Umbilical cord (tissue), 2 donors: ENCODE data around the gene ATG9A. TPM values are rescaled to one million over a fixed set of nuclear protein-coding genes. Genes with fewer than 3 reads are reported as not detected.
A peak's percentile ranks its signal among the peaks of the same experiment; 100 is the strongest.
"Not testable (repeated sequence)": the region's sequence is repeated elsewhere in the genome, so short reads cannot be mapped to it uniquely, and the experiment has no call there.

Source experiments
- DNase-seq: peaks from one replicate; pipeline ENCODE4 v3.0.0-alpha.2; 2015; ENCODE audit warnings: low spot score
- total RNA-seq: library from RNA; depleted of rRNA; stranded (reverse); fragments of >200 nt; gene quantifications from one replicate; pipeline ENCODE4 v1.2.3, GENCODE V29; 2014; ENCODE audit warnings: low replicate concordance; ENCODE audit not compliant: insufficient read depth

ATG9A gene, protein sequence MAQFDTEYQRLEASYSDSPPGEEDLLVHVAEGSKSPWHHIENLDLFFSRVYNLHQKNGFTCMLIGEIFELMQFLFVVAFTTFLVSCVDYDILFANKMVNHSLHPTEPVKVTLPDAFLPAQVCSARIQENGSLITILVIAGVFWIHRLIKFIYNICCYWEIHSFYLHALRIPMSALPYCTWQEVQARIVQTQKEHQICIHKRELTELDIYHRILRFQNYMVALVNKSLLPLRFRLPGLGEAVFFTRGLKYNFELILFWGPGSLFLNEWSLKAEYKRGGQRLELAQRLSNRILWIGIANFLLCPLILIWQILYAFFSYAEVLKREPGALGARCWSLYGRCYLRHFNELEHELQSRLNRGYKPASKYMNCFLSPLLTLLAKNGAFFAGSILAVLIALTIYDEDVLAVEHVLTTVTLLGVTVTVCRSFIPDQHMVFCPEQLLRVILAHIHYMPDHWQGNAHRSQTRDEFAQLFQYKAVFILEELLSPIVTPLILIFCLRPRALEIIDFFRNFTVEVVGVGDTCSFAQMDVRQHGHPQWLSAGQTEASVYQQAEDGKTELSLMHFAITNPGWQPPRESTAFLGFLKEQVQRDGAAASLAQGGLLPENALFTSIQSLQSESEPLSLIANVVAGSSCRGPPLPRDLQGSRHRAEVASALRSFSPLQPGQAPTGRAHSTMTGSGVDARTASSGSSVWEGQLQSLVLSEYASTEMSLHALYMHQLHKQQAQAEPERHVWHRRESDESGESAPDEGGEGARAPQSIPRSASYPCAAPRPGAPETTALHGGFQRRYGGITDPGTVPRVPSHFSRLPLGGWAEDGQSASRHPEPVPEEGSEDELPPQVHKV
- total RNA-seq: 83.3 TPM

DNA sequence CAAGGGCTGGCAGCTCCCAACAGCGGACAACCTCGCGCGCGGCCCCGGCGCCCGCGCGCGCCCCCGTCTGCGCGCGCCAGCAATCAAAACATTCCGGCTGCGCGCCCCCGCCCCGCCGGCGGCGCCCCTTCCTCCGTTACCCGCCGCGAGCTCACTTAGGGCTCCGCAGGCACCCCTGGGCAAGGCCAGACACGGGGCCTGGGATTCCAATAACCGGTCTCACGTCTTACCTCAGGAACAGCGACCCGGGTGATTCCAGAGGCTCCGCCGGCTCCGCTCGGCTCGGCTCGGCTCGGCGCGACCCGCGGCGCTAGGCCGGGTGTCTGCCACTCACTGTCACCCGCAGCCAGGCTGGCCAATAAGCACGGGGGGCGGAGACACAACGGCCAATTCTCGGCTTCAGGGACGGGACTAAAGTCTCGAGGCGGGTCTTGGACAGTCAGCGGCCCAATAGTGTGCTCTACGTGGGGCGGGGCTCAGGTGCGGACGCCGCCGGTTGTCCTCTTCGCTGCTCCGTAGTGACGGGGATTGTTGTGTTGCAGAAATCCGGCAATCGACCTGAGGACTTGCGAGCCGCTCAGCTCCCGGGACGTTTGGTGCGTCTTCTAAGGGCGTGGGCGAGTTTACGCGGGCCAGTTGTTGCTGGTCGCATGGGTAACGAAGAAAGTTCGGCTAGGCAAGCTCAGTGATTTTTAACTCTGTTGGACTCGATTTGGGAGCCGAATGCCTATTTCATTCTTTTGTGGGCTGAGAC lies at the start of gene ATG9A, which contains the start of gene ANKZF1:
Gene ATG9A, minus strand, starts transcription at position 332 of the 754 bp plus-strand sequence. CDS start 1,612 bp downstream, outside the sequence.
Gene ANKZF1, plus strand, starts transcription at position 502 of the 754 bp plus-strand sequence. CDS start 452 bp downstream, outside the sequence.
- DNase-seq: peak; percentile 100

DNA sequence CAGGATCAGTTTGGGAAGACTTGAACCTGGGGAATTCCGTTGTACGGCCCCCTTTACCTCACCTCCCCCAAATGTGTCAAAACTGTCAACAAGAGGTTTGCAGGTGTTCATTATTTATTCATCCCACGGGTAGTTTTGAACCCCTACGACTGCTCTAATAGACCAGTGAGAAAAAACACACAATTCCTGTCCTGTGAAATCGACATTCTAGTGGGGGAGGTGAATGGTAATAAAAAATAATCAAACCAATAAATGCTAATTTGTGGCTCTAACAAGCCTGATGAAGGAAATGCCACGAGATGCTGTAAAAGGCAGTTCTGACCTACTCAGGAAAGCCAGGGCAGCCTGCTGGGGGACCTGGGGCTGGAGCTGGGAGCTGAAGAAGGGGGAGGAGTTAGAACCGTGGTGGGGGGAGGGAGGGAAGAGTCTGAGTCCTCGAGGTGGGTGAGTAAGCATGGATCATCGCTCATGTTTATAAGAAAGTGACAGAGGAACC lies 49.3 kb upstream of the ATG9A start:
- no peak for DNase-seq

DNA sequence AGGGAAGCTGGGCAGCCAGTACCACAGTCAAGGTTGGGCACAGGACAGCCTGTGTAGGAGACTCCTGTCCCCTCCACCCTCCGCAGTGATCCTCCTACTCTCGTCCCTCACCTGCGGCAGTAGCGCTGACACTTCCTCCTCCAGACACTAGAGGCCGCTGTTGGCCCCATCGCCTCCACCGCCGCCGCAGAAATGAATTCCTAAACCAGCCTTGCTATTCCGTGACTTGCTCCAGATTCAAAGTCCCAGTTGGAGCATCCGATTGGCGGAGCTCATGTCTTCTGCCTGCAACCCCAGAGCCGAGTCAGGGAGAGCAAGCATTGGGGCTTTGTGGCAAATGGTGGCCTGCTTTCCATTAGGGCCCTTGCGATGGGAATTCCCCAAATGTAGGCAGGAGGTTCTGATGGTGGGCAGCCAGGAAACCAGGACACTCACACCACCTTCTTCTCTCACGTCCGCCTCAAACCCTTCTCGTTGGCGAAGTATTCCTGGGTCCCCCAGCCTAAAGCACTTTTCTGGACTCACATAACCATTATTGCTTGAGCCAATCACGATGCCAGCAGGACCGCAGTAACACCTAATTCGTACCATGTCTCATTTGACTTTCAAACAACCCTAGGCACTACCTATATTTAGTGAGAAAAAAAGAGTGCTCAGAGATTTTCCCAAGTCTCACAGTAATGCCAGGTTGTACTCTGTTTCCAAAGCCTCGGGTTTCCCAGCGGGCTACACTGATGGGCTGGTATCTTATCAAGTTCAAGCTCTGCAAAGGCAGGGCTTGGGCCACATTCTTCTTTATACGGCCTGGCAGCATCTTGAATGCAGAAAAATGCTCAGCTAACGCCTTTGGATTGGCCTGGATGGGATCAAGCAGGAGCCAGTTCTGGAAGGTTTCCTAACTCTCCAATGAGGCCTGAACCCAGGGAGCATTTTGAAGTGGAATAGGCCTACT lies 48.5 kb upstream of the ATG9A start:
- peak; percentile 84 for DNase-seq

DNA sequence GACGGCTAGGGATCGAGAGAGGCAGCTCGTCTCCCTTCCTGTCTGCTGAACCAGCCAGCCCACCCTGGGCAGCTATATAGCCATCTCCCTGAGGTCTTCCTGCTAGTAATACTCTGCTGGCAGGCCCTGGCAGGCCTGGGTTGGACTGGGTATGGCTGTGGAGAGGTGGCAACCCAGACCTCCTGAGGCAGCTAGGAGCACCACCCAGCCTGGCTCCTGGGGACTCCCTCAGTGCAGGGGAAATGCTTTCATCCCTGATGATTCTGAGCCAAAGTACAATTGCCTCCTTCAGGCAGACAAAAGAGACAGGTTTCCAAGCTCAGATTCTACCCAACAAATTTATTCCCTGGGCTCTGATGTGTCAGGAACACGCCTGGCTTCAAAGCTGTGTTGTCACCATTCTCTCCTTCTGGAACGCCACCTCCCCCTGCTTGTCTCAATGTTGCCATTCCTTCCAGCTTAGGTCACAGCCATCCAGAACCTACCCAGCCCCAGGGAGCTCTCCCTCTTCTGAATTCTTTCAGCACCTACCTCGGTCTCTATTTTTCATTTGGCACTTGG lies 45.0 kb upstream of the ATG9A start:
- peak; percentile 77 for DNase-seq

DNA sequence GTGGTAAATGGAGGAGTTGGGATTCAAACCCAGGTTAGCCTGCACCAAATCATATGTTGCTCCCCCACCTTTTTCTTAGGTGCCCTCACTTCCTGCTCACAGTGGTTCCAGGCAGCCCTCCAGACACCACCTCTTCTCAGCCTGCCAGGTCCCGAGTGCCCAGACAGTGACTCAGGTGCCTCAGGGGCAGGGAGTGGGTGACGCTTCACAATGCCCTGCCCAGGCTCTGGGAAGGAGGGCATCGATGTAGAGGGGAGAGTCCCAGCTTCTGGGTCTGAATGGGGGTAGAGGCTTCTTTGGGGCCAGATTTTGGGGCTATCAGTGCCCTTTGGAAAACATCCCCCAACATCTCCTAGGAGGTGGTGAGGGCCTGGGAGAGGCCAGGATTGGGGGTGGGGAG lies 44.5 kb upstream of the ATG9A start:
- no peak for DNase-seq

DNA sequence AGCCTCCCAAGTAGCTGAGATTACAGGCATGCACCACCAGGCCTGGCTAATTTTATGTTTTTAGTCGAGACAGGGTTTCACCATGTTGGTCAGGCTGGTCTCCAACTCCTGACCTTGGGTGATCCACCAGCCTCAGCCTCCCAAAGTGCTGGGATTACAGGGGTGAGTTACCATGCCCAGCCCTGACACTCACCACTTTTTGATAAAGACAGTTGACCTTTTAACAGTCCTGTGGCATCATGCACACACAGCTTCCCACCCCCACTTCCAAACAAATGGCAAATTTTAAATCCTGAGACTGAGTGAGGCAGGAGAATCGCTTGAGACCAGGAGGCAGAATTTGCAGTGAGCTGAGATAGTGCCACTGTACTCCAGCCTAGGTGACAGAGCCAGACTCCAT lies 43.6 kb upstream of the ATG9A start:
- no peak for DNase-seq

DNA sequence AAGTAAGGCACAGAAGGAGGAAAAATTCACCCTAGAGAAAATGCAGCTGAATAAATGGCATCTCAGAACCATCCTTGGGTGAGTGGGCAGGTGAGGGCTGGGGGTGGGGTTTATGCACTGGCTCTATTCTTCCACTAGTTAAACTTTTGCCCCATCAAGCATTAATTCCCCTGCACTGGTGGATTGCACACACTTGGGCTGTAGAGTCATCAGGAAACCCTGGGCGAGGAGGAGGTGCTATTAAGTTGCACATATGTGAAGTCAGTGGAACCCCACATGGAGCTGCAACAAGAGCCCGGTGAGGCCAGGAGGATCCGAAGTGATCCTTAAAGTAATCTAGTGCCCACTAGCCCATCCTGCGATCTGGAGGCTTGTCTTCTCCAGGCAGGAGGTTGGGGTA lies 42.9 kb upstream of the ATG9A start:
- no peak for DNase-seq

DNA sequence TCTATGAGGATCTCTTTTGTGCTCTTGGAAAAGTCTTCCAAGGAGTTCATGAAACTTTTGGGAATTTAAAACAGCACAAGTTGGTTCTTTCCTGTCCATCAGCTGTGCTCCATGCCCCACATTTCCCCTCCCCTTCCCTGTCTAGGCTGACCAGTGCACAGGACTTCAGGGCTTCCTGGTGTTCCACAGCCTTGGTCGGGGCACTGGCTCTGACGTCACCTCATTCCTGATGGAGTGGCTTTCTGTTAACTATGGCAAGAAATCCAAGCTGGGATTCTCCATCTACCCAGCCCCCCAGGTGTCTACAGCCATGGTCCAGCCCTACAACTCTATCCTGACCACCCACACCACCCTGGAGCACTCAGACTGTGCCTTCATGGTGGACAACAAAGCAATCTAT lies 41.6 kb upstream of the ATG9A start:
- DNase-seq: no peak

DNA sequence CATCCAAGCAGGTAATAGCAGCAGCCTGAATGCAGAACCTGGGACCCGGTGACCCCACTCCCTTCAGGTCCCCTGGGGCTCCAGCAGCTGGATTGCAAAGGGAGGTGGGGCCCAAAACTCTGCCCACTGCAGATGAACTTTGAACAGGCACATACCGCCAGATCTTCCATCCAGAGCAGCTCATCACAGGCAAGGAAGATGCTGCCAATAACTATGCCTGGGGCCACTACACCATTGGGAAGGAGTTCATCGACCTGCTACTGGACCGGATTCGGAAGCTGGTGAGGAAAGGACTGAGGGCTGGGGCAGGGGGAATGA lies 40.6 kb upstream of the ATG9A start:
- no peak for DNase-seq

DNA sequence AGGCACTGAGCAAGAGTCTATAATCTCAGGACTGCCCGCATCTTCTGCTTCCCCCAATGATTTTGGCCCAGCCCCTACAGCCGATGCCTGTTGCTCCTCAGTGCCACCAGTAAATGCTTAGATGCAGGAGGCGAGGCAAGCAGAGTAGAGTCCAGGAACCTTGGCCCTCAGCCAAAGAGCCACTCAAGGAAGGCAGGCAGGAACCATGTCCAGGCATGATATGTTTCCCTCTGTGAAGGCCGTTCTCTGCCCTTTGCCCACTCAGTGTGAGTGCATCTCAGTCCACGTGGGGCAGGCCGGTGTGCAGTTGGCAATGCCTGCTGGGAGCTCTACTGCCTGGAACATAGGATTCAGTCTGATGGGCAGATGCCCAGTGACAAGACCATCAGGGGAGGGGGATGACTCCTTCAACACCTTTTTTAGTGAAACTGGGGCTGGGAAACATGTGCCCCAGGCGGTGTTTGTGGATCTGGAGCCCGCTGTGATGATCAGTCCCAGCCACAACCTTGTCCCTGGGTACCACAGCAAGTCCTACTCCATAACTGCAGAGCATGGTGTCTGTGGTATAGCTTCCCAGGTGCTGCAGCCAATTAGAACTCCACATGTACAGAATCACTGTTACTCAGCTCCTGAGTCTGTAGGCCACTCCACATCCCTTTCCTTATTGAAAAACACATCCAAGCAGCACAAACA lies 40.1 kb upstream of the ATG9A start:
- no peak for DNase-seq

DNA sequence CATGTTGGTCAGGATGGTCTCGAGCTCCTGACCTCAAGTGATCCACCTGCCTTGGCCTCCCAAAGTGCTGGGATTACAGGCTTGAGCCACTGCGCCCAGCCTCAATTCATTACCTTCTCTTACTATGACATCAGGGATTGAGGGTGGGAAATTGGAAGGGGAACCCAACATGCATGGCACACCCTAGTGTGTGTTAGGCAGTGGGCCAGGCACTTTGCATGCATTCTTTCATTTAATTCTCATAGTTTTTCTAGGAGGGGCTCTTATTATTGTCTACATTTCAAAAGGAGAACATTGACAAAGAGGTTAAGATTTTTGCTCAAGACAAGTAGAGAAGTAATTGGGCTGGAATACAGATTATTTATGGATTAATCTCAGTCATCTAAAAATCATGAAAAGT lies 38.9 kb upstream of the ATG9A start:
- DNase-seq: no peak

DNA sequence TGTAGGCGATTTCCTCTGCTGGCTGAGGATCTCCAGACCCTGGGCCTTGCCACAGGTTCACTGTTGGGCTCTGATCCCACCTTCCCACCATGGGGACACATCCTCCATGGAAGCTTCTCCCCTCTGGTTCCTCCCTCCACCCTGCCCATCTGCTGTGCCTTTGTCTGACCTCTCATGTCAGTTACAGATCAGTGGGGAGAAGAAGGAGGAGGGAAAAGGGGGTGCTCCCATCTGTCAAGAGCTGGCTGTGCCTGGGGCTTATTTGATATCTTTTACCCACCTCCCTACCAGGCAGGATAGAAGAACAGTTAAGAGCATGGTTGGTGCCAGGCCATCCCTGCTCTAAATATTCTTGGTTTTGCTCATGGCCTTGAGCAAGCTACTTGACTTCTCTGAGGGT lies 37.5 kb upstream of the ATG9A start:
- DNase-seq: no peak

DNA sequence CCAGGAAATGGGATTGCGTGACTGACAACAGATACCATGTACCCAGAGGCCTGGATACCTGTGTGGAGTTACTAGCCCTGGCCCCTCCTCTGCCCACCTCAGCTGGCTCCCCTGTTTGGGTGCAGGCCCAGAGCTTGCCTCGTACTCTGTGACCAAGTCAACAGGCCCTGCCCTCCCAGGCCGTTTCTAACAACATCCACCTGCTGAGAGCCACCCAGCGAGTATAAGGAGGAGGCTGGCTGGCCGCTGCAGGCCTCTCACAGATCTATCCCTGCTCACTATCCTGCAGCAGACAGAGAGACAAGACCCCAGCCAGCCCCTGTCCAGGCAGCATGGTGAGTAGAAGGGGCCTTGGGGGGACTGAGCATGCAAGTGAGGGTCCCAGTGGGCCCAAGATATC lies 36.8 kb upstream of the ATG9A start:
- no peak for DNase-seq

DNA sequence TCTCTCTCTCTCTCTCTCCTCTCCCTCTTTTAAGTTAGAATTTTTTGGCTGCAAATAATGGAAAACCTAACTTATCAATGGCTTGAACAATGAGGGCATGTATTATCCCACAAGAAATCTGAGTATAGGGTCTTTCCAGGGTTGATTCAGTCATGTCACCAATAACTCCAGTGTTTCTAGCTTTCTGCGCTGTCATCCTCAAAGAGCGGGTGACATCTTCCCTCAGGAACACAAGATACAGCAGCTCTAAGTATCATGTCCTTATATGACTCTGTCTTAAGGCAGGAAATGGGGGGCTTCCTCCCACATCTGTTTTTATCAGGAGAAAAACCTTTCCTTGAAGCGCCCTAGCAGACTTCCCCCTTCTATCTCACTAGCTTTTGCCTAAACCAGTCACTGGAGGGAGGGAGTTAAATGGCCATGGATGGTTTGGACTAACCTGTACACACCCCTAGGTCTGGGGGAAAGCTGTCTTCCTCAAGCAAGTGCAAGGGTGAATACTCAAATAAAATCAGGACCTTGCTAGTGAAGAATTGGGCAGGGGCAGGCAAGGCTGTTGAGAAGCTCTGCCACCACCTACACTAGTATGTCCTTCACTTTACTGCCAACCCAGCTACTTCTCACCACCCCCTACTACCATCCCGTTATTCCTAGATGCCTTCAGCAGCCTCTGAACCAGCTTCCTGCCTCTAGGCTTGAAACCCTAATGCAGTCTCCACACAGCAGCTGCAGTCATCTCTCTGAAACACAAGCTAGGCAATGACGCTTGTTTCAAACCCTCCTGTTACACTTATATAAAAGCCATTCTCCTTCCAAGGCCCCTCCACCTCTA lies 31.8 kb upstream of the ATG9A start:
- no peak for DNase-seq

DNA sequence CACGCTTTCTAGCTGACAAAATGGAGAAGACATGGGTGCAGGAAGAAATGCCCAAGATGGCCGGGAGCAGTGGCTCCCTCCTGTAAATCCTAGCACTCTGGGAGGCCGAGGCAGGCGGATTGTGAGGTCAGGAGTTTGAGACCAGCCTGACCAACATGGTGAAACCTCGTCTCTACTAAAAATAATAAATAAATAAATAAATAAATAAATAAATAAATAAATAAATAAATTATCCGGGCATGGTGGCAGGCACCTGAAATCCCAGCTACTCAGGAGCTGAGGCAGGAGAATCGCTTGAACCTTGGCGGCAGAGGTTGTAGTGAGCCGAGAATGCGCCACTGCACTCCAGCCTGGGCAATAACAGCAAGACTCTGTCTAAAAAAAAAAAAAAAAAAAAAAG lies 29.5 kb upstream of the ATG9A start:
- not testable (repeated sequence) for DNase-seq

DNA sequence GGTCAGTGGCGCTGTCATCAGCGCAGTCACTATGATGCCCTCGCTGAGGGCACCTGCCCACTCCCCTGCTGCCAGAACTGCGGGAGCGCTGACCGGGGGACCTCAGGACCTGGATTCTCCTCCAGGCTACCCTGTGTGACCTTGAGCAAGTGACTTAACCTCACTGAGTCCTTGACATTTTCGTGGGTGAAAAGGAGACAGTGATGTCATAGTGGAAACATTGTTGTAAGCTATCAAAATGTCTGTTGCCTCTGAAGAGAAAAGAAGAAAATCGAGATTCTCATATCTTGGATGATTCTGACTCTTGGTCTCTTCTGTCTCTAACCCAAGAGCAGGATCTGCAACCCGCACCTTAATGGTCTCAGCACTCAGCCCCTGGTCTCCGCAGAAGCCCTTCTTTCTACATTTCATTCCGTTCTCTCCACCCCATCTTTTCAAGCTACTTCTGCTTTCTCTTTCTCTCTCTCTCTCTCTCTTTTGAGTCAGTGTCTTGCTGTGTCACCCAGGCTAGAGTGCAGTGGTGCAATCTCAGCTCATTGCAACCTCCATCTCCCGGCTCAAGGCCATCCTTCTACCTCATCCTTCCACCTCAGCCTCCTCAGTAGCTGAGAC lies 25.3 kb upstream of the ATG9A start:
- no peak for DNase-seq

DNA sequence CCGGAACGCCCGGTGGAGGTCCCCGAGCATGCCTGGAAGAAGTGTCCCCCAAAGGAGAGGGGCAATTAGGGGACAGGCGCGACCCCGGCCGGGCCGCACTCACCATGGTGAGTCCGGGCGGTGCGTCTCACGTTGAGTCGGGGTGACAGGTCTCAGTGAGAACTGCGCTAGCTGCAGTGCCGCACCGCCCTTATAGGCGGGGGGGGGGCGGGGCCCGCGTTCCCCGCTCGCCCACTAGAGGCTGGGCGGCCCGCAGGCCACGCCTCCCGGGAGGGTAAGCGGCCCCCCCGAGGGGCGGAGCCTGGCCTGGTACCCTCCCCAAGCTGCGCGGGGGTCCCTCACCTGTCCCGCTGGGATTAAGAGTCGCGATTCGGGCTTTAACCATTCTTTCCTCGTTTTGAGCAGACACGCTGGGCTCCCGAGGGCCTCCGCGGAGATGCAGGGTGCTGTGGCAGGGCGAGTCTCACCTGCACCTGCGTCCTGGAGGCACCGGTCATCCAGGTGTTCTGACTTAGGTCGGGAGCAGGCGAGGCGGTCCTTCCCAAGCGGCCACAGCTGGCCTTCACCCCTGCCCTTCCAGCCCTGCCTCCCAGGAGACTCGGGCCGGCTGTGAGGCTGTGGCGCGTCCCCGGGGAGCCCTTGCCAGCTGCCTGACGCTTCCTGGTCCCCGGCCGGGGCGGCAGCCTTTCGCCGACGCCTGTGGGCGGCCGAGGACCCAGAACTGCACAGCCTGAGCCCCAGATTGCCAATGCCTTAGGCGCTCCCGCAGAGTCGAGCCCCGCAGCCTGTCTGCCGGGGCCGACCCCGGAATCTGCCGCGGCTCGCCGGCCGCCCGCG lies 24.5 kb upstream of the ATG9A start, which contains the start of gene TUBA4A:
Gene TUBA4A, minus strand, starts transcription at position 166 of the 837 bp plus-strand sequence. Its CDS starts 60 bp downstream, at position 106.
- DNase-seq: peak; percentile 58
